Epithelial cell of proximal tubule (primary cell): ENCODE data around the gene TIAM2. TPM values are rescaled to one million over a fixed set of nuclear protein-coding genes. Genes with fewer than 3 reads are reported as not detected.

Source experiments
- DNase-seq: peaks from one replicate; pipeline ENCODE4 v3.0.0-alpha.2; 2011; ENCODE audit warnings: low read depth
- H3K4me3 ChIP-seq: 2 replicates; pipeline ENCODE4 v1.5.1; 2011; ENCODE audit warnings: low read depth, mild to moderate bottlenecking, low read length
- CTCF ChIP-seq: conservative IDR thresholded peaks from 2 replicates; pipeline ENCODE4 v1.5.1; 2012; ENCODE audit warnings: low read depth, mild to moderate bottlenecking, low read length
- total RNA-seq: library from RNA; depleted of rRNA; stranded (reverse); fragments of >200 nt; gene quantifications from 2 replicates; pipeline ENCODE4 v1.2.3, GENCODE V29; 2015

Gene TIAM2
- total RNA-seq, 1 donor from 2014 or later, result 9.9 TPM

DNA sequence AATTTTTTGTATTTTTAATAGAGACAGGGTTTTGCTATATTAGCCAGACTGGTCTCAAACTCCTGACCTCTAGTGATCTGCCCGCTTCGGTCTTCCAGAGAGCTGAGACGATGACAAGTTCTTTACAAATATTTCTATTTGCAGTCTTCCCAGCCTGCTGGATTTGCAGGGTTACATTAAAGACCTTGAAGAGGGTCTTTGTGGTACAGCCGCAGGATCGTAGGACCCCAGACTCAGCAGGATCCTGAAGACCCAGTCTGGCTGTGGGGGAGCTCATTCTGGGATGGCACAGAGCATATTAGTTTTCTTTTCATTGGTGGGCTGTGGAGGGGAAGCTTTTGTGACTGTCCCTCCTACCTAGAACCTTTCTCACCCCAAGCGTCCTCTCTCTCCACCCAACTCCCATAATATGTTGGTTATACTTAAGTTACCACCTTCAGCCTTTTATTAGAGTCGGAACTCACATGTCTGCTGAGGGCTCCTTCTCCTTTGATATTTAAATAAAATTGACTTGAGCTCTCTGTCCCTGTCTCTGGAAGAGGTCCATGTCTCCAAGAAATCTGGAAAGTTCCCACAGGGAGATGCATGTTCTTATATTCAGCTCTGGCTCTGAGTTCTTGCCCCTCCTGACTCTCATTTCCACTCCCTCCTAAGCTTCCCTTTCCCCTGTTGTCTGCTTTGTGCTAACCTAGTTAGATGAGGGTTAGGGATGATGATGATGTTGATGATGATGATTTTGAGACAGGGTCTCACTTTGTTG, 72.0 kb downstream of the TIAM2 start:
- DNase-seq, result no peak
- no peak for TF ChIP-seq CTCF

GRCh38 chr6:155067956-155068615, 73.0 kb downstream of the TIAM2 start:
- no peak overlapping the region for H3K4me3 ChIP-seq
- no peak for DNase-seq
- no peak for TF ChIP-seq CTCF

More for the DNA sequence above, 72.0 kb downstream of the TIAM2 start:
- H3K4me3 ChIP-seq, result no peak overlapping the region

- H3K4me3 ChIP-seq, result no peak overlapping the region
- DNase-seq, result no peak
- TF ChIP-seq CTCF, result no peak
These were observed 74.4 kb downstream of the TIAM2 start for GRCh38 chr6:155069543-155069942.

GRCh38 chr6:155075930-155076695, 81.0 kb downstream of the TIAM2 start:
- no peak overlapping the region for H3K4me3 ChIP-seq
- TF ChIP-seq CTCF, result no peak
- DNase-seq, result no peak

DNA sequence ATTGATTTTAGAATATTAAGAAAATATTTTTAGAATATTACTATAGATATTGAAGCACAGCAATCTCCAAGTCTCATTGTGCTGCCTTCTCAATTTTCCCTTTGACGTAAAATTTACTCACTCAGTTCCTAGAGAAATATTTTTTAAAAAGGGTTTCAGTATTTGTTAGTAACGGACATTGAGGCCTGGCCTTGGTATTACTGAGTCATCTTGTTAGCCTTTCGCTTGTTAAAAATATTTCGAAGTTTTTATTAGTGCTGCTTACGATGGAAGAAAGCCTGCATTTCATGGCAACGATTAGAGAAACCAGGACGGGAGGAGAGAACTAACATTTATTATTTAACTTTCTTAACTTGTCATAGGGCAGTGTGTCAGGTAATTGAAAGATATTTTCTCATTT, 82.2 kb downstream of the TIAM2 start:
- no peak overlapping the region for H3K4me3 ChIP-seq
- TF ChIP-seq CTCF, result no peak
- no peak for DNase-seq

GRCh38 chr6:155077784-155078183, 82.7 kb downstream of the TIAM2 start:
- H3K4me3 ChIP-seq, result no peak overlapping the region
- no peak for TF ChIP-seq CTCF
- no peak for DNase-seq
